HG03064 (cell line): ENCODE data around the gene APLP1.
"Not testable (repeated sequence)": the region's sequence is repeated elsewhere in the genome, so short reads cannot be mapped to it uniquely, and the experiment has no call there.

ENCODE experiments used
- ATAC-seq: cut with Tn5 transposase; IDR thresholded peaks from one replicate; pipeline ENCODE4 v1.9.1; 2021; ENCODE audit warnings: low read depth; ENCODE audit not compliant: unreplicated experiment

APLP1 gene

DNA sequence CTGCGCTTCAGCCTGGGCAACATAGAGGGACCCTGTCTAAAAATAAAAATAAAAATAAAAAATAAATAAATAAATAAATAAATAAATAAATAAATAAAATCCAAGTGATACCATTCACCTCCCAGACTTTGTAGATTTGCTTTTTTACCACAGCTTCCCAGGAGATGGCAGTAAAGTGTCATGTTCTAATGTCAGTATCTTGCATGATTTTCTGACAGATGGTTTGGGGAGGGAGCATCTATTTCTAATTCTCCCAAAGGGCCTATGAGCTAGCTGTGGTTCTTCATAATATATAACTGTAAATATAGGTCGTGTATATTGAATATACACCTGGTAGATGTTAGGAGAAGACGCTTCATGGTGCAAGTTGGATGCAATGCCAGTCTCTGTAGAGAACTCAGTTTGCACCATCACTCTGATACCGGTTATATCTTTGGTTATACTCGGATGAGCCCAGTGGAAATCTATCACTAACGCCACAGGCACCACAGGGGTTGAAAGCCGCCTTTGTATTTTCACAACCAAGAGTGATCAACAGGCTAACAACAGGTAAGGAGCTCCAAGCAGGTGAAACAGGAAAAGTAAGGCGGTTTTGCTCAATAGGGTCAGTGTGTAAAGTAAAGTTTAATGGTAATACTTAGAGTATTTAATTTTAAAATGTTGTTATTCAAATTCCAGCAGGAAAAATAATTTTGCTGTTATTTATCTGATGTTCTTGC, 13.9 kb downstream of the APLP1 start:
- no peak for ATAC-seq

DNA sequence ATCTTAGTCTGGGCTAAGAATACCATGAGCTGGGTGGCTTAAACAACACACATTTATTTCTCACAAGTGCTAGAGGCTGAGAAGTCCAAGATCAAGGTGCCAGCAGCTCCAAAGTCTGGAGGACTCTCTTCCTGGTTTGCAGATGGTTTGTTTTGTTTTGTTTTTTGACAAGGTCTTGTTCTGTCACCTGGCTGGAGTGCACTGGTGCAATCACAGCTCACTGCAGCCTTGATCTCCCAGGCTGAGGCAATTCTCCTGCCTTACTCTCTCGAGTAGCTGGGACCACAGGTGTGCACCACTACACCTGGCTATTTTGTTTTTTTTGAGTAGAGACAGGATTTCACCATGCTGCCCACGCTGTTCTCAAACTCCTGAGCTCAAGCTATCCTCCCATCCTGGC, 15.5 kb downstream of the APLP1 start:
- ATAC-seq = no peak

DNA sequence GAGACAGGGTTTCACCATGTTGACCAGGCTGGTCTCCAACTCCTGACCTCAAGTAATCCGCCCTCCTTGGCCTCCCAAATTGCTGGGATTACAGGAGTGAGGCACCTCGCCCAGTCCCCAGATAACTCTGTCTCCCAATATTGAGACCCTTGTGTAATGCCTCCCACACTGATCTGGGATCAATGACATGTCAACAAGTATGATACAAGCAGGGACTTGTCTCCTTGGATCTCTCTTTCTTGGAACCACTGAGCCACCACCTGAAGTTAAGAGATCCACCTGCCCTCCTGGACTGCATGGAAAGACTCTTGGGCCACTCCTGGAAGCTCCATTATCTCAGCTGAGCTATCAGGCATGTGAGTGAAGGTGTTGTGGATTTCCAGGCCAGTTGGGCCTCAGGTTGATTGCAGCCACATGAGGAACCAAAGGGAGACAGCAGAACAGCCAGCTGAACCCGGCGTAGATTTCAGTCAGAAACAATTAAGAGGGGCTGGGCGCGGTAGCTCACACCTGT, 16.9 kb downstream of the APLP1 start:
- ATAC-seq = no peak

DNA sequence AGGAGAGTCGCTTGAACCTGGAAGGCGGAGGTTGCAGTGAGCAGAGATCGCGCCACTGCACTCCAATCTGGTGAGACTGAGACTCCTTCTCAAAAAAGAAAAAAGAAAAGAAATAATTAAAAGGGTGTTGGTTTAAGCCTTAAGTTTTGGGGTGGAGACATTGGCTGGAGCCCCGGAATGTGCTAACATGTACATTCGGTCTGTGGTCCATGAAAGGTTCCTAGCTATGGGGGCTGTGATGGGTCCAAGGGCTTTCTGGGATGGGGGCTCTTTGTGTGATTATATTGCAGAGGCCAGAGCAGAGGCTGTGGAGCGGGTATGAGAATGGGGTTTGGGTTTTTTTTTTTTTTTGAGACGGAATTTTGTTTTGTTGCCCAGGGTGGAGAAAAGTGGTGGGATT, 17.5 kb downstream of the APLP1 start:
- no peak for ATAC-seq

DNA sequence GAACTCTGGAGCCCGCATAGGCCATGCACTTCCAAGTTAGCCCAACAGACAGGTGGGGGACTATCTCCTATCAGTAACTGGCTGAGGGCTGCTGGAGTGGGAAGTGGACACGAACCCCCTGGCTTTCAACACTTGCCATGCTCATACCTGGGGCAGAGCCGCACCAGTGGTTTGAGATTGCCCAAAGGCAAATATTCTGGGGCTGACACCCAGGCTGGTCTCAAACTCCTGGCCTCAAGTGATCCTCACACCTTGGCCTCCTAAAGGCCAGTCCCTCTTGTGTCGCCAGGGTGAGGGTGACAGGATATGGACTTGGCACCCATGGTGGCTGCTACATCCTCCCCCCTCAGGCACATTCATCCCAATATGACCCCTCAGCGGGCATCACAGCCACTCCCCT, 18.8 kb downstream of the APLP1 start:
- ATAC-seq = no peak

DNA sequence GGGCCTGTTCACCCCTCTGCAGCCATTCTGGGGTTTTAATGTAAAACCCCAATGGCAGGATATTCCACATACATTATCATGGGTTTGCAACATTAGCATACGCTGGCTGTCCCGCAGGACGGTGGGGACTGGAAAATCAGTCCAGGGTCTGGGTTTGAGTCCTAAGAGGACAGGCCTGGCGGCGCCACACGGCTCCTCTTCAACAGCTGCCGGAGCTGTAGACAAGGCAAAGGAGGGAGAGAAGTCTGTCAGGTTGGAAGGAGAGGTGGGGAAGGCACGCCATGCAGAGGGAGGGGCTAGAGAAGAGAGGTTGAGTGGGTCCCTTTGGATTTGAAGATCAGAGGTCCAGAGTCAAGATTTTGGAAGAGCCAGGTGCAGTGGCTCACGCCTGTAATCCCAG, 20.0 kb downstream of the APLP1 start:
- no peak for ATAC-seq

DNA sequence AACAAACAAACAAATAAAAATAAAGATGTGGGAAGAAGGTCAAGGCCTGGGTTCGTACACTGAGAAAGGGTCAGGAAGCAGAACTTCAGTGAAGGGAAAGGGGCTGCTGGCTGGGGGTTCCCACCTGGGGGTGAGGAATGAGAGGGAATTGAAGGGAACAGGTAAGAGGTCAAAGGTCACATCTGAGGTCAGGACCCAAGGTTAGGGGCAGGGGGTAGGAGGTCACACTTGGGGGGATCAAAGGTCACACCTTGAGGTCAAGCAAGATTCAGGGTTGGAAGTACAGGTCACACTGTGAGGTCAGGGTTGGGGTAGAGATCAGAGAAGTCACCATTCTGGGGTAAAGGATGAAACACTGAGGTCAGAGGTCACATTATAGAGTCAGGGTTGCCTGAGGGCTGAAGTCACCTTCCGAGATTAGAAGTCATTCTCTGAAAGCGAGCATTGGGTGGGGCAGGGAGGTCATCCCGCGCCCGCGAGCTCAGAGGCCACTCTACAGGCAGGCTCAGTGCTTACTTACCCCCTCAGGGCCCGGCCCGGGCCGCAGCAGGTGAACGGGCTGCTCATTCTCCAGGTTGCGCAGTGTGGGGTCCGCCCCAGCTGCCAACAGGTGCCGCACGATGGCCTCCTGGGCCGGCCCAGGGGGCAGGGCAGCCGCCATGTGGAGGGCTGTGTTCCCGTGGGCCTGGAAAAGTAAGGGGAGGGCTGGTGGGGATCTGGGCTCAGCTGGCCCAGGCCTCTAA, 21.2 kb downstream of the APLP1 start:
- ATAC-seq = no peak

DNA sequence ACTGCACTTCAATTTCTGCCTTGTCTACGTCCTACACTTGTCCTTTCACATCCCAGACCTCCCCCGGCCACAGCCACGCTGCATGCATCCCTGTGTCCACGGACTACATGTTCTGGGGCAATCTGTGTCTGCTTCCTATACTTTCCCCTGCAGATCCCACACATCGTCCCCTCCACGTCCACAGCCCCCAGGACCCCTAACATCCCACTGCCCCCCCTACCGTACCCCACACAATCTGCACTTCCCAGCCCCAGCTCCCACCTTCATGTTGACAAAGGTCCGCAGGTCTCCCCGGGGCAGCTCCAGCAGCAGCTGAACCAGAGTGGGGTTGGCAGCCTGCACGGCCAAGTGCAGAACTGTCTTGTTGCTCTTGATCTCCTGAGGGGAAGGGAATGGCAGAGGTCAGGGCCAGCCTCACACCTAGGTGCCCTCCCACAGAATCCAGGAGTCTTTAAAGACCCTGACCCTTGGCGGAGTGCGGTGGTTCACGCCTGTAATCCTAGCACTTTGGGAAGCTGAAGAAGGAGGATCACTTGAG, 21.8 kb downstream of the APLP1 start:
- no peak for ATAC-seq

DNA sequence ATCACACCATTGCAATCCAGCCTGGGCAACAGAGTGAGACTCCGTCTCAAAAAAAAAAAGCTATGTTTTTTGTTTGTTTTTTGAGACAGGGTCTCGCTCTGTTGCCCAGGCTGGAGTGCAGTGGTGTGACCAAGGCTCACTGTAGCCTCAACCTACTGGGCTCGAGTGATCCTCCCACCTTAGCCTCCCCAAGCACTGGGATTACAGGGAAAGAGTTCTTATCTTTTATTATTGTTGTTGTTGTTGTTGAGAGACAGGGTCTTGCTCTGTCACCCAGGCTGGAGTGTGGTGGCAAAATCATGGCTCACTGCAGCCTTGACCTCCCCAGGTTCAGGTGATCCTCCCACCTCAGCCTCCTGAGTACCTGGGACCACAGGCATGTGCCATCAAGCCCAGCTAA, 23.4 kb downstream of the APLP1 start:
- ATAC-seq = not testable (repeated sequence)

DNA sequence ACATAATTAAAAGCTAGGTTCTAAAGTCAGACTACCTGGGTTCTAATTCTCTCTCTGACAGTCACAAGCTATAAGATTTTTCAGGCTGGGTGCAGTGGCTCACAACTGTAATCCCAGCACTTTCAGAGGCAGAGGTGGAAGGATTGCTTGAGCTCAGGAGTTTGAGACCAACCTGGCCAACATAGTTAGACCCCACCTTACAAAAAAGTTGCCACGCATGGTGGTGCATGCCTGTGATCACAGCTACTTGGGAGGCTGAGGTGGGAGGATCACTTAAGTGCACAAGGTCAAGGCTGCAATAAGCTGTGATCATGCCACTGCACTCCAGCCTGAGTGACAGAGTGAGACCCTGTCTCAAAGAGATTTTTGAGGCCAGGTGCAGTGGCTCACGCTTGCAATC, 26.0 kb downstream of the APLP1 start:
- no peak for ATAC-seq

DNA sequence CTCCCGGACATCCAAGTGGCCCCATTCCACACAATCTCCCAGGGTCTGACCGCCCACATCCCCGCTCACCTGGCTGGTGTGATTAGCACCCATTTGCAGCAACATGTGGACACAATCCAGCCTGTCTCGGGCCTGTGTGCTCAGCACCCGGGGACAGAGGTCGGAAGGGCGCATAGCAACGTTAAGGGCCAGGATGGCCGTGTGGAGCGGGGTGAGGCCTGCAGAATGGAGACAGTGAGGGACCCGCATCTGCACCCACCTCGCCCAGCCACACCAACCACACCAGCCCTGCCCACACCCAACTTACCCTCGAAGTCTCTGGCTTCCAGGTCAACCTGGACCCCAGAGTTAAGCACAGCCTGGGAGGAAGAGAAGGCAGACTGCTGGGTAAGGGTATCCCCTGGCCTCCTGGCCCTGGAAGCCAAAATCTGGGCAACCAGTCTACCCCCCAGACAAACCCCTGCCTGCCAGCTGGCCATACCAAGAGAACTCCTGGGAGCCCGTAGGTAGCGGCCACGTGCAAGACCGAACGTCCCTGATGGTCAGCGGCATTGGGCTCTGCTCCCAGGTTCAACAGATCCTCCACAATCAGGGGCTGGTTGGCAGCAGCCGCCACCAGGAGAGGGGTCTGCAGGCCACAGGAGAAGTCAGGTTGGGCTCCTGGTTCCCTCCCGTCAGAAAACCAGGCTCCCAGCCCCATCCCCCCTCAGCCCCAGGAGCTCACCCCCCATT, 27.7 kb downstream of the APLP1 start:
- ATAC-seq = no peak

DNA sequence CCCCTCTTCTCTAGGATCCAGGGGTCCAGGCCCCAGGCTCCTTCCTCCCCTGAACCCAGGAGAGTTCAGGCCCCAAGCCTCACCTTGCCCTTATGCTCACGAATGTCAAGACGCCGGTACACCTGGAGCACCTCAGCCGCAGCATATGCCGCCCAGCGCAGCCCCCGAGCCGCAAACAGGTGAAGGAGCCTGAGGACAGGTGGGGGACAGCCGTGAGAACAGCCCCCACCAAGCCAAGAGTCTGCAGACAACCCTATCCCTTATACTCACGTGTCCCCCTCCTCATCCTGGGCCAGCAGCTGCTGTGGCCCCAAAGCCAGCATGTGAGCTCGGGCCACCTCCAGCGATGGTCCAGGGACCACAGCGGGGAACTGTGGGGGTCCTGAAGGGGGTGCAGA, 28.3 kb downstream of the APLP1 start:
- no peak for ATAC-seq

DNA sequence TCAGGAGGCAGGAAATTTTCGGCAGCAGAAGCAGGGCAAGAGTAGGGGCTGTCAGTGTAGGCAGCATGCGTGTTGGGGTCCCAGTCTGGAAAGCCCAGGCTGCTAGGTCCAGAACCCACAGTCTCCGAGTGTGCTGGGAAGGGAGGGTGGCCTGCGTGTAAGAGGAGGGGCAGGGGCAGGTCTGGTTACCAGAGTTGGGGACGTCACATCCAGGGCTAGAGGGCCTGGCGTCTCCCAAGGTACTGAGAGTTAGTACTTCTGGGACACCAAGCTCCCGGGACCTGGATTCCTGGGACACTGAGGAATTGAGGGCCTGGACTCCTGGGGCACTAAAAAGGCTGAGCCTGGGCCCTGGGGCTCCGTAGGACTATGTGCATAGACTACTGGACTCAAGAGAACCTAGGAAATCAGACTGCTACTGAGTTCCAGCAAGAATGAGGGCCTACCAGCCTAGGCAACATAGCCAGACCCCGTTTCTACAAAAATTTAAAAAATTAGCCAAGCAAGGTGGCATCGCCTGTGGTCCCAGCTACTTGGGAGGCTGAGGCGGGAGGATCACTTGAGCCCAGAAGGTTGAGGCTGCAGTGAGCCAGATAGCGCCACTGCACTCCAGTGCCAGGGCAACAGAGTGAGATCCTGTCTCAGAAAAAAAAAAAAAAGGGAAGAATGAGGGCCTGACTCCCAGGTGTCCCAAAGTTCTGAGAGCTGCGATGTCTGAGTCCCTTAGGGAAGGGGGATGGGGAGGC, 29.5 kb downstream of the APLP1 start:
- ATAC-seq = no peak

DNA sequence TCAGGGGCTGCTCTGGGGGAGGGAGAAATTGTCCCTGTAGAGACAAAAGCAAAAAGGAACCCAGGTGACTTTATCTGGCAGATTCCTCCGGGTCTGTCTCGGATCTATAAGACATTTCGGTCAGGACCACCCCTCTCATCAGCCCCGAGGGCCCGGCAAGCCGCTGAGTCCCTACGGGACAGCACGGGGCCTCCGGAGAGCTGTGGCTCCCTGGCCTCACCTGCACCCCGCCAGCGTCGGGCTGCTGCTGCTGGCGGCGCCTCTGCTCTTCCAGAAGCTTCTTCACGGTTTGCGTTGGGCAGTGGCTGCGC, 30.1 kb downstream of the APLP1 start:
- no peak for ATAC-seq

DNA sequence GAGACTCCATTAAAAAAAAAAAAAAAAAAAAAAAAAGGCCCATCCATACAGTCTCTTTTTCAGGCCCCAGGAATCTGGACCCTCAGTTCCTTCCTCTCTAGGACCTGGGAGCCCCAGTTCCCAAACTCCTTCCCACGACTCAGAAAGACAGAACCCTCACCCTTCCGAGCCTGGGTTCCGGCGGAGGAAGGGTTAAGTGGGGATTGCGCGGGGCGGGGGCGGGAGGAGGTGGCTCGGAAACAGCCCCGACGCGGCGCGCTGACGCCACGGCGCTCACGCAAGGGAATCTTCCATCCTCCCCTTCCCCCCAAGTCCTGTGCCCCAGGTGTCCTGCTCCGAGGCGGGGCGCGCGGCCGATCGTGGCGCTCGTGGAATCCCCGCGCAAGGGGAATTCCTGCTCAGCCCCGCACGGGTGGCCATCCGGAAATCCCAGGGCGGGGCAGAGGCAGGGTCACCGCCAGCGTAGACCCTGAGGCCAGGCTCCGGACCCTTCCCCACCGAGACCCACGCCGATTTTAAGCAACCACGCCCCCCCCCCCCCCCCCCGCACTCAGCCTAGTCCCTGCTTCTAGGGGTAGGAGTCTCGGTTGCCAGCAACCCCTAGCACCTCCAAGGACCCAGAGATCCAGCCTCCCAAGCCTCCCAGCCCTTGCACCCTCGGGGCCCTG, 31.3 kb downstream of the APLP1 start:
- ATAC-seq = no peak

DNA sequence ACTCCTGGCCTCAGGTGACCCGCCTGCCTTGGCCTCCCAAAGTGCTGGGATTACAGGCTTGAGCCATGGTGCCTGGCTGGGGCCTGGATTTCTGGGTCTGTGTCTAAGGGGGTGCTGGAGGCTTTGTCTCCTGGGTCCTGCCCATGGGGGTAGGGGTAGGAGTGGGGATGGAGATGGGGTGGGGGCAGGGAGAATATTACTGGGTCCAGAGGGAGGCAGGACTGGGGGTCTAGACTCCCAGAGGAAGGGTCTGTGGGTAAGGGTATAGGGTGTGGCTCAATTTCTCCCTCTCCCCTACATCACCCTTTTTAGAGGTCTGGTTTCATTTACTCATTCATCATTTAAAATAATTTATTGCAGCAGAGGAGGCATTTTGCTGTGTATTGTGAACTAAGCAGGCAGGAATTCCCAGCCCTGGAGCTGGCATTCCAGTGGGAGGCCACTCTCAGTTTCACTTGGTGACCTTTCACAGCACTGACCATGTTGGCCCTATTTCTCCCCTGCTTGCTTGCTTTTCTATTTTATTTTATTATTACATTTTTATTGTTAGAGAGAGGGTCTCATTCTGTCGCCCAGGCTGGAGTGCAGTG, 32.8 kb downstream of the APLP1 start:
- no peak for ATAC-seq

DNA sequence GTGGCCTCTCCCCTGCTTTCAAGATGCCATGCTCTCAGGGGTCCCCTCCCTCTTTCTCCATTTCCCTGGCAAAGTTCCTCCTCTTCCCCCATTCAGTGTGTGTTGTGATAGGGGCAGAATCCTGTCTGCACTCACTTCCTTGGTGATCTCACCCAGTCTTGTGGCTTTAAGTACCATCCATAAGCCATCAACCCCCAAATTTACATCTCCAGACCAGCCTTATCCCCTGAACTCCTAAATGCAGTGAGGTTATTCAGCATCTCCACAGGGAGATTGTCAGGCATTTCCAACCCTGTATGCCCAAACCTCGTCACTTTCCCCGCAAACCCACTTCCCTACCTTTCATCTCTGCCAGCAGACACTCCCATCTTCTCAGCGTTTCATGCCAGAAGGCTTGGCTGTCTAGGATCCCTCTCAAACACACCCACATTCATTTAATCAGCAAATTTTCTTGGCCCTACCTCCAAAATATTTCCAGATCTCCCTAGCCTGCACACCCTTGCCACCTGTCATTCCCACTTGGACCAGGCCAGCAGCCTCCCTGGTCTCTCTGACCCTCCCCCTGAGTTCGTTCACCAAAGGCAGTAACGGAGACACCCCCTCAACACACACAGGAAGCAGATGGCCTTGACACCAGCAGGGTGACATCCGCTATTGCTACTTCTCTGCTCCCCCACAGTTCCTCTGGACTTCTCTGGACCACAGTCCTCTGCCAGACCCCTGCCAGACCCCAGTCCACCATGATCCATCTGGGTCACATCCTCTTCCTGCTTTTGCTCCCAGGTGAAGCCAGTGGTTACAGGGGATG, 33.7 kb downstream of the APLP1 start, which contains the start of gene HCST:
Gene HCST, plus strand, starts transcription at position 676 of the 808 bp plus-strand sequence. Its CDS starts 65 bp downstream, at position 741.
- no peak for ATAC-seq

DNA sequence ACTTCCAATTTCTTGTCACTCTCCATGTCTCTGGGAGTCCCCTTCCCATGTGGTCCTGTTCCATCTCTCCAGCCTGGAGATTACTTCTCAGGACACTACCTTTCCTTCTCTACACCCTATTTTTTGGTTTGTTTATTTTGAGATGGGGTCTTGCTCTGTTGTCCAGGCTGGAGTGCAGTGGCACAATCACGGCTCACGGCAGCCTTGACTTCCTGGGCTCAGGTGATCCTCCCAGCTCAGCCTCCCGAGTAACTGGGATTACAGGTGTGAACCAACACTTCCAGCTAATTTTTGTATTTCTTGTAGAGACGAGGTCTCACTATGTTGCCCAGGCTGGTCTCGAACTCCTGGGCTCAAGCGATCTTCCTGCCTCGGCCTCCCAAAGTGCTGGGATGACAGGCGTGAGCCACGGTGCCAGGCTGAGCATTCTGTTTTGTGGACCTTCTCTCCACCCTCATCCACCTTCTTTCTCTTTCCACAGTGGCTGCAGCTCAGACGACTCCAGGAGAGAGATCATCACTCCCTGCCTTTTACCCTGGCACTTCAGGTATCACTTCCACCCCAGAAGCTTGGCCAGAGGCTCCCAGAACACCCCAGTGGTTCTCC, 34.6 kb downstream of the APLP1 start:
- no peak for ATAC-seq
